KMS-11 (cell line): Measurements from ENCODE around the gene PHOX2A.

Source experiments
- H2AFZ ChIP-seq: fragments of 200-600 bp; sonication (generic); 2 replicates; pipeline ENCODE4 v1.6.1; 2016; ENCODE audit warnings: antibody characterized with exemption, mixed run types, low read depth
- H3K27ac ChIP-seq: fragments of 200-600 bp; sonication (generic); 2 replicates; pipeline ENCODE4 v1.6.1; 2016; ENCODE audit warnings: mild to moderate bottlenecking, mixed run types
- H3K27me3 ChIP-seq: fragments of 200-600 bp; sonication (generic); 2 replicates; pipeline ENCODE4 v1.6.1; 2017; ENCODE audit warnings: mild to moderate bottlenecking, low read depth, mixed run types, moderate library complexity; ENCODE audit not compliant: insufficient read depth
- H3K36me3 ChIP-seq: fragments of 200-600 bp; sonication (generic); 2 replicates; pipeline ENCODE4 v1.6.1; 2017; ENCODE audit warnings: mild to moderate bottlenecking, mixed run types; ENCODE audit not compliant: insufficient read depth
- H3K4me1 ChIP-seq: fragments of 200-600 bp; sonication (generic); 2 replicates; pipeline ENCODE4 v1.6.1; 2016; ENCODE audit warnings: mild to moderate bottlenecking, low read depth, mixed run types; ENCODE audit not compliant: poor library complexity, severe bottlenecking
- H3K4me2 ChIP-seq: fragments of 200-600 bp; sonication (generic); 2 replicates; pipeline ENCODE4 v1.7.0; 2016; ENCODE audit warnings: mild to moderate bottlenecking, mixed run types
- H3K4me3 ChIP-seq: fragments of 200-600 bp; sonication (generic); IDR thresholded peaks from 2 replicates; pipeline ENCODE4 v1.6.1; 2017; ENCODE audit warnings: low read depth, low read length, mixed read lengths; ENCODE audit not compliant: insufficient read depth
- H3K79me2 ChIP-seq: fragments of 200-600 bp; sonication (generic); 2 replicates; pipeline ENCODE4 v1.6.1; 2016; ENCODE audit warnings: low read depth, mixed run types; ENCODE audit not compliant: insufficient read depth
- H3K9ac ChIP-seq: fragments of 200-600 bp; sonication (generic); 2 replicates; pipeline ENCODE4 v1.6.1; 2016; ENCODE audit warnings: mild to moderate bottlenecking, mixed run types
- H4K20me1 ChIP-seq: fragments of 200-600 bp; sonication (generic); 2 replicates; pipeline ENCODE4 v1.6.1; 2016; ENCODE audit warnings: mild to moderate bottlenecking, mixed run types; ENCODE audit not compliant: insufficient read depth
- CTCF ChIP-seq: fragments of 200-600 bp; sonication (generic); conservative IDR thresholded peaks from 2 replicates; pipeline ENCODE4 v1.6.1; 2017; ENCODE audit warnings: low read depth, mild to moderate bottlenecking, antibody characterized with exemption, low read length, moderate library complexity, mixed read lengths

The PHOX2A gene

GRCh38 chr11:72190631-72191071, 53.3 kb downstream of the PHOX2A start:
- Histone ChIP-seq H3K4me3 (no peak overlapping the region), H3K27me3 (no peaks in the 10 kb centered on the region), H4K20me1 (no peaks in the 10 kb centered on the region), H3K79me2 (no peaks in the 10 kb centered on the region), H2AFZ (no peak overlapping the region), H3K4me2 (no peak overlapping the region), H3K9ac (no peak overlapping the region), H3K4me1 (no peaks in the 10 kb centered on the region), H3K27ac (no peak overlapping the region), H3K36me3 (no peaks in the 10 kb centered on the region)
- no peak for TF ChIP-seq CTCF

GRCh38 chr11:72189455-72190250, 54.3 kb downstream of the PHOX2A start:
- Histone ChIP-seq H3K27ac (no peak overlapping the region), H3K79me2 (no peaks in the 10 kb centered on the region), H3K4me3 (no peak overlapping the region), H3K4me1 (no peaks in the 10 kb centered on the region), H3K27me3 (no peaks in the 10 kb centered on the region), H2AFZ (no peak overlapping the region), H4K20me1 (no peaks in the 10 kb centered on the region), H3K4me2 (no peak overlapping the region), H3K9ac (no peak overlapping the region), H3K36me3 (no peaks in the 10 kb centered on the region)
- TF ChIP-seq CTCF, result no peak
